HL-60 (cell line): ENCODE measurements around the gene TTC33.

Experiments used
- CTCF ChIP-seq: IDR thresholded peaks from one replicate; pipeline ENCODE4 v1.5.1; 2011; ENCODE audit warnings: low read length, control low read depth, inconsistent platforms; ENCODE audit not compliant: insufficient read depth
- GABPA ChIP-seq: IDR thresholded peaks from 2 replicates; pipeline ENCODE4 v1.6.1; 2012; ENCODE audit warnings: low read depth
- POLR2AphosphoS5 ChIP-seq: IDR thresholded peaks from 2 replicates; pipeline ENCODE4 v1.6.1; 2012; ENCODE audit warnings: low read depth
- REST ChIP-seq: IDR thresholded peaks from 2 replicates; pipeline ENCODE4 v1.6.1; 2012; ENCODE audit warnings: low read depth; ENCODE audit not compliant: insufficient replicate concordance
- SPI1 ChIP-seq: IDR thresholded peaks from 2 replicates; pipeline ENCODE4 v1.6.1; 2012; ENCODE audit warnings: low read depth, mild to moderate bottlenecking, borderline replicate concordance

GRCh38 chr5:40557501-40557900, 198.3 kb downstream of the TTC33 start:
- TF ChIP-seq CTCF (no peak), GABPA (no peak), POLR2AphosphoS5 (no peak), SPI1 (no peak), REST (no peak)
